ENCODE measurements around the gene RARB. TPM values are rescaled to one million over a fixed set of nuclear protein-coding genes. Genes with fewer than 3 reads are reported as not detected.

RARB gene
- total and polyA plus RNA-seq, 2 of the 13 experiments (the other 11 are each of a cell fraction or from before 2014, with no cell fraction given): 0.16 TPM; not detected in 1

DNA sequence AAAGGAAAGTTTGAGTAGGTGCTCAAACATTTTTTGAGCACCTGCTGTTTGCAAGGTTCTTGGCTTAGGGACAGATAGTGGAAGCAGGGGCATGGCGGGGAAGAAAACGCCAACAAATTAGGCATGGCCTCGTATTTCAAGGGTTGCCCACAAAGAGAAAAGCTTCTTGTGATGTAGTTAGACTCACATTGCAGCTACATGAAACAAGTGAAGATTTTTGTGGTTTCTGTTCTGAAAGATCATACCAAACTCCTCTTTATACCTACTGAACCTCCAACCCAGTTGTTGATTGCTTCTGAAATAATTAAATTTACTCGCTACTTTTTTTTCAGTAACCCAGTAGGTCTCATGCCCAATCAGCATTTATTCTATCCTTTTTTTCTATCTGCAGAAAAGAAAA is 23.5 kb upstream of the RARB start:
- CTCF ChIA-PET (ENCODE audit: low intra/inter-chr PET ratio, low total read pairs): no interaction called here
- H3K27me3 ChIP-seq (ENCODE audit: control insufficient read depth in 1 of 2, insufficient read depth in 2 of 2, low read length in 2 of 2): no peaks in the 10 kb centered on the region
- no peak for FAIRE-seq
- BruUV-seq (replicated peaks): no TSS peak
- no peak for DNase-seq (ENCODE audit: low spot score)
- no peak overlapping the region for H3K27ac ChIP-seq (ENCODE audit: extremely low read length, insufficient read depth, low read length)
- H3K4me3 ChIP-seq (replicated peaks in 1 of 3; ENCODE audit: insufficient read depth in 1 of 3, low read depth in 2 of 3, low read length in 3 of 3): no peak overlapping the region
- H3K4me1 ChIP-seq (ENCODE audit: insufficient read depth, low read length): no peaks in the 10 kb centered on the region
- H3K79me2 ChIP-seq (ENCODE audit: insufficient read depth, low read length): no peaks in the 10 kb centered on the region
- H2AFZ ChIP-seq (ENCODE audit: low read length): no peak overlapping the region
- ATAC-seq: no peak
- POLR2A ChIA-PET: no interaction called here
- H3K4me2 ChIP-seq (ENCODE audit: low read depth, low read length): no peak overlapping the region
- no peaks in the 10 kb centered on the region for H4K20me1 ChIP-seq (ENCODE audit: insufficient read depth, low read length)
- no peak overlapping the region for H3K9ac ChIP-seq (ENCODE audit: insufficient read depth, low read depth, low read length)
- intact Hi-C loops (cut with micrococcal nuclease; ENCODE audit: unreplicated experiment) (no loop called here), in situ Hi-C loops (cut with HindIII; ENCODE audit: extremely low pct_ligation_motif_present, low pct_unique_long_range_greater_than_20kb) (no loop called here)
- no peaks in the 10 kb centered on the region for H3K9me3 ChIP-seq (ENCODE audit: low read length)
- WGBS (ENCODE audit: low lambda C conversion rate): 59% methylated on average over 4 of the region's 4 CpGs
- TF ChIP-seq CTCF (CRISPR knock-in tag; IDR thresholded peaks at IDR 0.05) (no peak), TCF12 (IDR thresholded peaks at IDR 0.05) (no peak), TCF12 (CRISPR knock-in tag; IDR thresholded peaks at IDR 0.05) (no peak), ZNF446 (CRISPR knock-in tag; IDR thresholded peaks at IDR 0.05) (no peak), ZNF329 (CRISPR knock-in tag; IDR thresholded peaks at IDR 0.05; ENCODE audit: low read depth) (no peak)
- H3K36me3 ChIP-seq (replicated peaks in 1 of 2; ENCODE audit: control insufficient read depth in 1 of 2, insufficient read depth in 2 of 2, low read length in 2 of 2): no peaks in the 10 kb centered on the region

- DNase-seq (ENCODE audit: low spot score): no peak
Measured at GRCh38 chr3:25405335-25405734, 22.7 kb upstream of the RARB start.

More at GRCh38 chr3:25405335-25405734, 22.7 kb upstream of the RARB start:
- no peaks in the 10 kb centered on the region for H3K36me3 ChIP-seq (replicated peaks in 1 of 2; ENCODE audit: control insufficient read depth in 1 of 2, insufficient read depth in 2 of 2, low read length in 2 of 2)
- POLR2A ChIA-PET: no interaction called here
- no peak overlapping the region for H3K4me2 ChIP-seq (ENCODE audit: low read depth, low read length)
- ATAC-seq (no peak), FAIRE-seq (no peak)
- no peak overlapping the region for H3K27ac ChIP-seq (ENCODE audit: extremely low read length, insufficient read depth, low read length)
- no peak overlapping the region for H3K4me3 ChIP-seq (replicated peaks in 1 of 3; ENCODE audit: insufficient read depth in 1 of 3, low read depth in 2 of 3, low read length in 3 of 3)
- no peaks in the 10 kb centered on the region for H4K20me1 ChIP-seq (ENCODE audit: insufficient read depth, low read length)
- H3K9me3 ChIP-seq (ENCODE audit: low read length): no peaks in the 10 kb centered on the region
- H3K79me2 ChIP-seq (ENCODE audit: insufficient read depth, low read length): no peaks in the 10 kb centered on the region
- CTCF ChIA-PET (ENCODE audit: low intra/inter-chr PET ratio, low total read pairs): no interaction called here
- no peaks in the 10 kb centered on the region for H3K27me3 ChIP-seq (ENCODE audit: control insufficient read depth in 1 of 2, insufficient read depth in 2 of 2, low read length in 2 of 2)
- no peak overlapping the region for H3K9ac ChIP-seq (ENCODE audit: insufficient read depth, low read depth, low read length)
- peaks cover 3% of the 10 kb centered on the region for H3K4me1 ChIP-seq (ENCODE audit: insufficient read depth, low read length)
- H2AFZ ChIP-seq (ENCODE audit: low read length): no peak overlapping the region
- TF ChIP-seq, protein P1, sequence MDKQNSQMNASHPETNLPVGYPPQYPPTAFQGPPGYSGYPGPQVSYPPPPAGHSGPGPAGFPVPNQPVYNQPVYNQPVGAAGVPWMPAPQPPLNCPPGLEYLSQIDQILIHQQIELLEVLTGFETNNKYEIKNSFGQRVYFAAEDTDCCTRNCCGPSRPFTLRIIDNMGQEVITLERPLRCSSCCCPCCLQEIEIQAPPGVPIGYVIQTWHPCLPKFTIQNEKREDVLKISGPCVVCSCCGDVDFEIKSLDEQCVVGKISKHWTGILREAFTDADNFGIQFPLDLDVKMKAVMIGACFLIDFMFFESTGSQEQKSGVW (CRISPR knock-in tag; IDR thresholded peaks at IDR 0.05; ENCODE audit: borderline replicate concordance): no peak
- no peak for TF ChIP-seq TSC22D2 (CRISPR knock-in tag; IDR thresholded peaks at IDR 0.05; ENCODE audit: borderline replicate concordance)
- TF ChIP-seq ZNF333 (CRISPR knock-in tag; IDR thresholded peaks at IDR 0.05; ENCODE audit: borderline replicate concordance): no peak
- TF ChIP-seq ZNF33B (CRISPR knock-in tag; IDR thresholded peaks at IDR 0.05): no peak
- no peak for TF ChIP-seq SNAI1 (CRISPR knock-in tag; IDR thresholded peaks at IDR 0.05; ENCODE audit: borderline replicate concordance)
- TF ChIP-seq ARNT2 (CRISPR knock-in tag; IDR thresholded peaks at IDR 0.05; ENCODE audit: low read depth): no peak
- no peak for TF ChIP-seq KMT2B (CRISPR knock-in tag; IDR thresholded peaks at IDR 0.05)
- TF ChIP-seq, protein P2, sequence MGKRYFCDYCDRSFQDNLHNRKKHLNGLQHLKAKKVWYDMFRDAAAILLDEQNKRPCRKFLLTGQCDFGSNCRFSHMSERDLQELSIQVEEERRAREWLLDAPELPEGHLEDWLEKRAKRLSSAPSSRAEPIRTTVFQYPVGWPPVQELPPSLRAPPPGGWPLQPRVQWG (CRISPR knock-in tag; IDR thresholded peaks at IDR 0.05; ENCODE audit: borderline replicate concordance, low read depth): no peak
- TF ChIP-seq FOXC1 (CRISPR knock-in tag; IDR thresholded peaks at IDR 0.05; ENCODE audit: borderline replicate concordance): no peak
- TF ChIP-seq ZNF562 (CRISPR knock-in tag; IDR thresholded peaks at IDR 0.05; ENCODE audit: borderline replicate concordance): no peak
- 0% methylated on average over 1 of the region's 1 CpG for WGBS (ENCODE audit: low lambda C conversion rate)
- BruUV-seq (replicated peaks): no TSS peak
- intact Hi-C loops (cut with micrococcal nuclease; ENCODE audit: unreplicated experiment) (no loop called here), in situ Hi-C loops (cut with HindIII; ENCODE audit: extremely low pct_ligation_motif_present, low pct_unique_long_range_greater_than_20kb) (no loop called here)

Measured in HepG2 (cell line).